CD14-positive monocyte (primary cell): Measurements from ENCODE around the gene ANTKMT. TPM values are rescaled to one million over a fixed set of nuclear protein-coding genes. Genes with fewer than 3 reads are reported as not detected.
A peak's percentile ranks its signal among the peaks of the same experiment; 100 is the strongest.
"Not testable (repeated sequence)": the region's sequence is repeated elsewhere in the genome, so short reads cannot be mapped to it uniquely, and the experiment has no call there.

Experiments used
- DNase-seq, 3 donors: peaks; one replicate each; pipeline ENCODE4 v3.0.0-alpha.2; 2011 to 2022
- H2AFZ ChIP-seq: 2 replicates; pipeline ENCODE4 v1.6.0; 2012; ENCODE audit warnings: mild to moderate bottlenecking, low read depth, low read length, inconsistent platforms; ENCODE audit not compliant: insufficient read depth, poor library complexity, severe bottlenecking
- H3K27ac ChIP-seq, 2 donors: 1 replicate in 1 of 2; 2 replicates in 1 of 2; pipeline ENCODE4 v1.5.1; 2012 to 2013; ENCODE audit warnings: low read length in 2 of 2, control low read depth in 1 of 2, inconsistent platforms in 1 of 2, low read depth in 1 of 2, mild to moderate bottlenecking in 1 of 2
- H3K27me3 ChIP-seq, 2 donors: one replicate each; pipeline versions ENCODE4 v1.6.0 to v1.6.1; 2011 to 2013; ENCODE audit warnings: low read length in 2 of 2; ENCODE audit not compliant: control insufficient read depth in 2 of 2, insufficient read depth in 2 of 2
- H3K36me3 ChIP-seq, 2 donors: replicated peaks in 1 of 2; 1 replicate in 1 of 2; 2 replicates in 1 of 2; pipeline versions ENCODE4 v1.5.1 to v1.6.1; 2012 to 2013; ENCODE audit warnings: low read length in 2 of 2, control low read depth in 1 of 2, inconsistent platforms in 1 of 2, mild to moderate bottlenecking in 1 of 2; ENCODE audit not compliant: insufficient read depth in 2 of 2, control insufficient read depth in 1 of 2
- H3K4me1 ChIP-seq, 2 donors: 1 replicate in 1 of 2; 2 replicates in 1 of 2; pipeline versions ENCODE4 v1.5.1 to v1.6.1; 2012 to 2013; ENCODE audit warnings: low read length in 2 of 2, control low read depth in 1 of 2, inconsistent platforms in 1 of 2, mild to moderate bottlenecking in 1 of 2, moderate library complexity in 1 of 2; ENCODE audit not compliant: insufficient read depth in 2 of 2, control insufficient read depth in 1 of 2
- H3K4me2 ChIP-seq: replicated peaks from 2 replicates; pipeline ENCODE3; 2012; ENCODE audit warnings: low read length, moderate library complexity, mild to moderate bottlenecking; ENCODE audit not compliant: poor library complexity, severe bottlenecking; ENCODE audit errors: extremely low read depth
- H3K4me3 ChIP-seq, 3 experiments: fragments of 200-600 bp in 1 of 3; sonication (generic) in 1 of 3; replicated peaks in 1 of 3; 1 replicate in 2 of 3; 2 replicates in 1 of 3; pipeline ENCODE4 v1.5.1; 2011 to 2013; ENCODE audit warnings: low read length in 3 of 3, mild to moderate bottlenecking in 3 of 3, control low read depth in 2 of 3, low read depth in 2 of 3, inconsistent platforms in 1 of 3, moderate library complexity in 1 of 3
- H3K79me2 ChIP-seq: 2 replicates; pipeline ENCODE4 v1.6.0; 2012; ENCODE audit warnings: mild to moderate bottlenecking, control low read depth, inconsistent platforms, low read length, moderate library complexity; ENCODE audit not compliant: insufficient read depth
- H3K9ac ChIP-seq: 2 replicates; pipeline ENCODE4 v1.6.0; 2017; ENCODE audit warnings: low read length, mild to moderate bottlenecking; ENCODE audit not compliant: insufficient read depth, poor library complexity, severe bottlenecking
- H3K9me3 ChIP-seq, 2 donors: replicated peaks in 1 of 2; 1 replicate in 1 of 2; 2 replicates in 1 of 2; pipeline versions ENCODE4 v1.5.1 to v1.6.1; 2012 to 2013; ENCODE audit warnings: low read length in 2 of 2, control low read depth in 1 of 2; ENCODE audit not compliant: control insufficient read depth in 1 of 2, insufficient read depth in 1 of 2
- H4K20me1 ChIP-seq: 2 replicates; pipeline ENCODE4 v1.6.0; 2012; ENCODE audit warnings: mild to moderate bottlenecking, low read length, control low read depth, moderate library complexity; ENCODE audit not compliant: insufficient read depth
- H3K27ac Mint-ChIP-seq, 7 donors: one replicate each; pipeline ENCODE4 v1.8.0; 2020; ENCODE audit warnings: mild to moderate bottlenecking in 7 of 7, mixed read lengths in 7 of 7, moderate library complexity in 6 of 7, inconsistent platforms in 2 of 7
- H3K27me3 Mint-ChIP-seq, 3 donors: one replicate each; pipeline ENCODE4 v1.8.0; 2021 to 2022; ENCODE audit warnings: low read depth in 3 of 3, mild to moderate bottlenecking in 3 of 3, mixed read lengths in 3 of 3, moderate library complexity in 3 of 3, inconsistent platforms in 1 of 3
- H3K36me3 Mint-ChIP-seq, 2 donors: one replicate each; pipeline ENCODE4 v1.8.0; 2020; ENCODE audit warnings: mixed read lengths in 2 of 2, inconsistent platforms in 1 of 2, mild to moderate bottlenecking in 1 of 2
- H3K4me1 Mint-ChIP-seq: one replicate; pipeline ENCODE4 v1.8.0; 2020; ENCODE audit warnings: mild to moderate bottlenecking, mixed read lengths
- H3K4me3 Mint-ChIP-seq, 2 donors: one replicate each; pipeline ENCODE4 v1.8.0; 2020; ENCODE audit warnings: mild to moderate bottlenecking in 2 of 2, mixed read lengths in 2 of 2, moderate library complexity in 1 of 2
- H3K9me3 Mint-ChIP-seq, 7 donors: one replicate each; pipeline ENCODE4 v1.8.0; 2020 to 2022; ENCODE audit warnings: mixed read lengths in 7 of 7, mild to moderate bottlenecking in 6 of 7, moderate library complexity in 6 of 7, inconsistent platforms in 2 of 7
- WGBS: methylation state at CpG from one replicate; pipeline ENCODE4 v1.1.5; 2013; ENCODE audit warnings: missing lambda C conversion rate; ENCODE audit not compliant: insufficient coverage; 5-methylcytosine and 5-hydroxymethylcytosine counted together
- intact Hi-C, 2 donors: fragments of 100-400 bp; cut with micrococcal nuclease; formaldehyde crosslinking; loops; one replicate each; pipeline versions ENCODE4 v1.15.0 to v1.15.1; 2023
- polyA plus RNA-seq, 3 donors: library from polyadenylated mRNA; depleted of rRNA in 1 of 3; unstranded in 2 of 3; stranded (reverse) in 1 of 3; fragments of 300-500 nt in 2 of 3; fragments of >200 nt in 1 of 3; fragmentation: Illumina TruSeq in 2 of 3; gene quantifications; 1 replicate in 2 of 3; 2 replicates in 1 of 3; pipeline ENCODE4 v1.2.3, GENCODE V29; 2012 to 2021
- TF ChIP-seq, protein P1 (sequence below): fragments of 200-600 bp; IDR thresholded peaks from one replicate; pipeline ENCODE4 v1.8.0; 2022; ENCODE audit warnings: antibody characterized with exemption, mild to moderate bottlenecking

ANTKMT gene
- polyA plus RNA-seq, 3 donors = 21.5 to 56.3 (median 34.4) TPM

DNA sequence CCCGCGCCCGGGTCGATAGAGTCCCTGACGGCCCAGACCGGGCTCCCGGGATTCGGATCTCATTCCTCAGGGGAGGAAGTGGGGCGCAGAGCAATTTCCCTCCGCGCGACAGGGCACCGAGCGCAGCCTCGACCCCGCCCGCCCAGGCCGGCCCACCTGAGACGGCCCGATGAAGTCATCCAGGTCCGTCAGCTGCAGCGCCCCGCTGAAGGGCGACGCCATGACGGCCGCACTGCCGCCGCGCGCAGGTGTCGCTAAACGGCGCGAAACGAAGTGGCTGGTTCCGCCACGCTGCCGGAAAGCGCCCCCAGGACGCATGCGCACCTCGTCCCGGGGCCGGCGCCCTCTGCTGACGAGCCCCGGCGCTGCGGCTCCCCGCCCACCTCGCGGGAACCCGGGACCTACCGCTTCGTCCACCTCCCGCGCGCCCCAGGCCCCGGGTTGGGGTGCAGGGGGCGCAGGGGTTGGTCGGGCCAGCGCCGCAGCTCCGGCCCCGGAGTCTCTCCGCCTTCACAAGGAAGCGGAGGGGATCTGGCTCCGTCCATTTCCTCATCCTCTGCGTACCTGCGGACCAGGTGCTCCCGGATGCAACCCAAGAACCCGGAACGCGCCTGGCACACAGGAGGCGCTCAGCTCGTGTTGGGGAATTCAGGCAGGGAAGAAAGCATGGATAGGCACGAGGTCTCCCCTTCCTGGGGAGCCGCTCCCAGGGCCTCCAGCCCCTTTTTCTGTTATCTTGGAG, 20.0 kb downstream of the ANTKMT start, which contains the start of gene CIAO3:
CIAO3 (minus strand) TSS at position 234 of the 742 bp plus-strand sequence; CDS start at position 222, 12 bp downstream.
- intact Hi-C loops = no loop called here
- Histone ChIP-seq H3K79me2 (peaks cover 12% of the 10 kb centered on the region), H4K20me1 (peaks cover 5% of the 10 kb centered on the region), H3K27ac (peak within 1 kb of the TSS in 1 of 2 donors; percentile 76), H3K4me1 (peaks cover 14 to 17% of the 10 kb centered on the region in 2 donors), H3K36me3 (peaks cover 21 to 24% of the 10 kb centered on the region in 2 donors), H3K4me2 (peak within 1 kb of the TSS; percentile 91), H2AFZ (peak within 1 kb of the TSS; percentile 91), H3K4me3 (peak within 1 kb of the TSS; percentile 84 to 96 (median 90)), H3K9ac (peak within 1 kb of the TSS; percentile 86), H3K9me3 (no peaks in the 10 kb centered on the region), H3K27me3 (no peaks in the 10 kb centered on the region)
- under 1% methylated on average over 77 of the region's 79 CpGs for WGBS
- DNase-seq = peak; percentile 85 to 89 (median 88)
- peak within 1 kb of the TSS in 3 of 7 donors; percentile 23 to 82 (median 63) for H3K27ac Mint-ChIP-seq
- H3K36me3 Mint-ChIP-seq = peaks cover 22 to 36% of the 10 kb centered on the region in 2 donors
- peaks cover 0 to 1% (median 0%) of the 10 kb centered on the region in 3 donors for H3K27me3 Mint-ChIP-seq
- TF ChIP-seq, protein P1, sequence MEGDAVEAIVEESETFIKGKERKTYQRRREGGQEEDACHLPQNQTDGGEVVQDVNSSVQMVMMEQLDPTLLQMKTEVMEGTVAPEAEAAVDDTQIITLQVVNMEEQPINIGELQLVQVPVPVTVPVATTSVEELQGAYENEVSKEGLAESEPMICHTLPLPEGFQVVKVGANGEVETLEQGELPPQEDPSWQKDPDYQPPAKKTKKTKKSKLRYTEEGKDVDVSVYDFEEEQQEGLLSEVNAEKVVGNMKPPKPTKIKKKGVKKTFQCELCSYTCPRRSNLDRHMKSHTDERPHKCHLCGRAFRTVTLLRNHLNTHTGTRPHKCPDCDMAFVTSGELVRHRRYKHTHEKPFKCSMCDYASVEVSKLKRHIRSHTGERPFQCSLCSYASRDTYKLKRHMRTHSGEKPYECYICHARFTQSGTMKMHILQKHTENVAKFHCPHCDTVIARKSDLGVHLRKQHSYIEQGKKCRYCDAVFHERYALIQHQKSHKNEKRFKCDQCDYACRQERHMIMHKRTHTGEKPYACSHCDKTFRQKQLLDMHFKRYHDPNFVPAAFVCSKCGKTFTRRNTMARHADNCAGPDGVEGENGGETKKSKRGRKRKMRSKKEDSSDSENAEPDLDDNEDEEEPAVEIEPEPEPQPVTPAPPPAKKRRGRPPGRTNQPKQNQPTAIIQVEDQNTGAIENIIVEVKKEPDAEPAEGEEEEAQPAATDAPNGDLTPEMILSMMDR = peak; percentile 98
- peaks cover 16% of the 10 kb centered on the region for H3K4me1 Mint-ChIP-seq
- peak within 1 kb of the TSS; percentile 81 to 85 for H3K4me3 Mint-ChIP-seq
- no peaks in the 10 kb centered on the region for H3K9me3 Mint-ChIP-seq

DNA sequence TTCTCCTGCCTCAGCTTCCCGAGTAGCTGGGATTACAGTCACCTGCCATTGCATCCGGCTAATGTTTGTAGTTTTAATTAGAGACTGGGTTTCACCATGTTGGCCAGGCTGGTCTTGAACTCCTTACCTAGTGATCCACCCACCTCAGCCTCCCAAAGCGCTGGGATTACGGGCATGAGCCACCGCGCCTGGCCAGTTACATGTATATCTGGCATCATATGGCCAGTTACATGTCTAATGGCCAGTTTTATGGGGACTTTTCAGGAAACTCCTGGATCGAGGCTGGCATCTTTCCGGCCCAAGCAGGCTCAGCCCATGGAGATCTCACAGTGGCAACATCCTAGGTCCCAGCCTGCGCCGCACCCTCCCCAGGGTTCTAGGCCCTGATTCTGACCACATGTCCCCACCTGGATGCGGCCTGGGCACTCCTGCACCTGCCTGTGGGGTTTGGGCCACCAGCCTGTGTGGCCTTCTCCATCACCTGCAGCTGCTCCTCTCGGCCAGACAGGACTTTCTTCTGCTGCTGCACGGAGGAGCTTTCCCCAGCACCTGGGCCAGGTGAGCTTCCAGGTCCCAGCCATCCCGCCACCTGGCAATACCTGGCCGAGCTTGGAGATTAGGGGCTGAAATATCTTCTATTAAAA, 21.2 kb downstream of the ANTKMT start:
- WGBS = 98% methylated on average over 9 of the region's 15 CpGs
- Histone ChIP-seq H3K4me3 (no peak overlapping the region), H2AFZ (no peak overlapping the region), H3K9me3 (no peaks in the 10 kb centered on the region), H3K27ac (no peak overlapping the region), H3K4me1 (peaks cover 14 to 17% of the 10 kb centered on the region in 2 donors), H3K79me2 (peaks cover 12% of the 10 kb centered on the region), H3K4me2 (no peak overlapping the region), H3K9ac (no peak overlapping the region), H3K27me3 (no peaks in the 10 kb centered on the region), H4K20me1 (peaks cover 5% of the 10 kb centered on the region), H3K36me3 (peaks cover 10 to 12% of the 10 kb centered on the region in 2 donors)
- peaks cover 10 to 25% of the 10 kb centered on the region in 2 donors for H3K36me3 Mint-ChIP-seq
- no peak overlapping the region for H3K4me3 Mint-ChIP-seq
- peaks cover 0 to 1% (median 0%) of the 10 kb centered on the region in 3 donors for H3K27me3 Mint-ChIP-seq
- peaks cover 16% of the 10 kb centered on the region for H3K4me1 Mint-ChIP-seq
- intact Hi-C loops = no loop called here
- H3K27ac Mint-ChIP-seq = no peak overlapping the region
- TF ChIP-seq, protein P1 = no peak
- DNase-seq = no peak
- H3K9me3 Mint-ChIP-seq = no peaks in the 10 kb centered on the region

DNA sequence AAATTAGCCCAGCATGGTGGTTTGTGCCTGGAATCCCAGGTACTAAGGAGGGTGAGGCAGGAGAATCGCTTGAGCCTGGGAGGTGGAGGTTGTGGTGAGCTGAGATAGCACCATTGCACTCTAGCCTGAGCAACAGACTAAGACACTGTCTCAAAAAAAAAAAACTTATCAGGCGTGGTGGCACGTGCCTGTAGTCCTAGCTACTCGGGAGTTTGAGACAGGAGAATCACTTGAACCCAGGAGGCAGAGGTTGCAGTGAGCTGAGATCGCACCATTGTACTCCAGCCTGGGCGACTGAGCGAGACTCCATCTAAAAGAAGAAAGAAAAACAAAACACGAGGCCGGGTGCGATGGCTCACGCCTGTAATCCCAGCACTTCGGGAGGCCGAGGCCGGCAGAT, 21.9 kb downstream of the ANTKMT start:
- H2AFZ ChIP-seq, H3K27me3 ChIP-seq, H4K20me1 ChIP-seq, H3K4me2 ChIP-seq, H3K9me3 Mint-ChIP-seq, DNase-seq, H3K9ac ChIP-seq, H3K4me3 ChIP-seq, H3K9me3 ChIP-seq, H3K36me3 ChIP-seq, H3K27ac ChIP-seq, intact Hi-C loops, H3K27me3 Mint-ChIP-seq, H3K4me3 Mint-ChIP-seq: not testable (repeated sequence)
- Mint-ChIP-seq H3K36me3 (peaks cover 5 to 17% of the 10 kb centered on the region in 2 donors), H3K4me1 (peaks cover 16% of the 10 kb centered on the region), H3K27ac (peak overlapping the region in 1 of 7 donors; percentile 57)
- Histone ChIP-seq H3K79me2 (peaks cover 12% of the 10 kb centered on the region), H3K4me1 (peaks cover 14 to 17% of the 10 kb centered on the region in 2 donors)
- 89% methylated on average over 6 of the region's 14 CpGs for WGBS
